HEK293T (cell line): ENCODE results near the gene BPIFB4.

Experiments used
- ARNT ChIP-seq: fragments of 450-650 bp; IDR thresholded peaks from 2 replicates; pipeline ENCODE4 v1.6.1; 2017; ENCODE audit warnings: mild to moderate bottlenecking
- ELF4 ChIP-seq: fragments of 450-650 bp; IDR thresholded peaks from 2 replicates; pipeline ENCODE4 v1.6.1; 2017; ENCODE audit warnings: antibody characterized with exemption
- FOXA1 ChIP-seq: fragments of 450-650 bp; IDR thresholded peaks from 2 replicates; pipeline ENCODE4 v1.6.1; 2016; ENCODE audit warnings: mild to moderate bottlenecking
- FOXK2 ChIP-seq: fragments of 450-650 bp; IDR thresholded peaks from 2 replicates; pipeline ENCODE4 v1.6.1; 2016; ENCODE audit warnings: mild to moderate bottlenecking
- FOXM1 ChIP-seq: fragments of 450-650 bp; IDR thresholded peaks from 2 replicates; pipeline ENCODE4 v1.6.1; 2017; ENCODE audit warnings: mild to moderate bottlenecking, borderline replicate concordance
- HDGF ChIP-seq: fragments of 450-650 bp; IDR thresholded peaks from 2 replicates; pipeline ENCODE4 v1.6.1; 2017; ENCODE audit warnings: antibody characterized with exemption, borderline replicate concordance
- L3MBTL2 ChIP-seq: fragments of 450-650 bp; conservative IDR thresholded peaks from 2 replicates; pipeline ENCODE4 v1.6.1; 2016; ENCODE audit warnings: mild to moderate bottlenecking
- LEF1 ChIP-seq: fragments of 450-650 bp; IDR thresholded peaks from 2 replicates; pipeline ENCODE4 v1.6.1; 2017; ENCODE audit warnings: mild to moderate bottlenecking, borderline replicate concordance
- NFRKB ChIP-seq: fragments of 450-650 bp; IDR thresholded peaks from 2 replicates; pipeline ENCODE4 v1.6.1; 2016; ENCODE audit warnings: mild to moderate bottlenecking, moderate library complexity
- SP1 ChIP-seq: fragments of 450-650 bp; IDR thresholded peaks from 2 replicates; pipeline ENCODE4 v1.6.1; 2017
- TARDBP ChIP-seq: fragments of 450-650 bp; IDR thresholded peaks from 2 replicates; pipeline ENCODE4 v1.6.1; 2016

DNA sequence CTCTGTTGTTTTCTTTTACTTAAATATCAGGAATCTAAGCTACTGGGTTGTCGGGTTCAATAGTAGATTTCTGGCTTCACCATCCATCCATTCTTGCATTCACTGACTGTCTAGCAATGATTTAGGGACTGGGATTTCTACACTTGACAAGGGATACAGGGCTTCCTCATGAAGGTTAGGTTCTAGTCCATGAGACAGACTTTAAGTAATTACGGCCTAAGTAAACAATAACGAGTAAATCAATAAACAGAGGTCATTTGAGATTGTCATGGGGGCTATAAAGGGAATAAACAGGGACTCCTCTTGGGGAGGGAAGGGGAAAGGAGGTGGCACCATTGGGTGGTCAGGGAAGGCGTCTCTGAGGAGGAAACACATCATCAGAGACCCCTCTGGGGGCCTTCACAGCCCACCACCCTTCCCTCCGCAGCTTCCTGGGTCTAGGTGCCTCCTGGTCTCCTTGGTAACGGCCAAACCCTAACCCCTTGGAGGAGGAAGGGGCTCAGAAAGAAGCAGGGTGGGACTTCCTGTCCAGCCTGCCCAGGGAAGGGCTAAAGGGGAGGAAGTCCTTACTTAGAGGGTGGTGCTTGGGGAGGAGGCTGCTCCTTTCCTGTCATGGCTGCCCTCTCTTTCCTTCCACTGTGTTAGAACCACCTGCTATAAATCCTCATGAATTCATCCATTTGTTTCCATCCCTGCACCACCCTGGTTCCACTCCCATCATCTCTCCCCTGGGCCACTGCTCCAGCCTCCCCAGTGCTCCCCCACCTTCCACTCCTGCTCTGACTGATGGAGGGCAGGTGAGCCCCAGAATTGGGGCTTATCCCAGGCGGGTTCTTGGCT is 33.3 kb downstream of the BPIFB4 start:
- no peak for TF ChIP-seq HDGF
- TF ChIP-seq TARDBP, result no peak
- TF ChIP-seq FOXM1, result no peak
- TF ChIP-seq FOXK2, result no peak
- TF ChIP-seq FOXA1, result no peak
- no peak for TF ChIP-seq SP1
- no peak for TF ChIP-seq NFRKB
- no peak for TF ChIP-seq L3MBTL2
- TF ChIP-seq ELF4, result no peak
- no peak for TF ChIP-seq LEF1
- no peak for TF ChIP-seq ARNT
